OCI-LY7 (cell line): Measurements from ENCODE around the gene TTC33. TPM values are rescaled to one million over a fixed set of nuclear protein-coding genes. Genes with fewer than 3 reads are reported as not detected.

Experiments
- BruUV-seq: library from RNA; stranded (reverse); fragments of 400-500 nt; replicated peaks from 2 replicates; lab custom pipeline; 2021; lab: Mats Ljungman, UMichigan
- CTCF ChIA-PET: fragments of 300-600 bp; sonication (Branson Sonifier 250); formaldehyde crosslinking; loops from one replicate; lab custom pipeline; 2022; ENCODE audit warnings: antibody characterized with exemption; ENCODE audit not compliant: unreplicated experiment; lab: Charles Lee
- POLR2A ChIA-PET: fragments of 300-600 bp; sonication (Branson Sonifier 250); formaldehyde crosslinking; loops from one replicate; lab custom pipeline; 2022; ENCODE audit warnings: antibody characterized with exemption; lab: Charles Lee
- DNase-seq: peaks from one replicate; pipeline ENCODE4 v3.0.0-alpha.2; 2015; ENCODE audit warnings: low spot score
- H2AFZ ChIP-seq: fragments of 200-600 bp; sonication (generic), shearing (Covaris generic); 2 replicates; pipeline ENCODE4 v1.6.1; 2014; ENCODE audit warnings: mild to moderate bottlenecking, antibody characterized with exemption, low read length, moderate library complexity
- H3K27ac ChIP-seq: fragments of 200-600 bp; sonication (generic); 2 replicates; pipeline ENCODE4 v1.5.1; 2014; ENCODE audit warnings: mixed run types, low read depth, mild to moderate bottlenecking, moderate library complexity, low read length, inconsistent platforms; ENCODE audit not compliant: poor library complexity, severe bottlenecking
- H3K36me3 ChIP-seq: fragments of 200-600 bp; sonication (generic); 2 replicates; pipeline ENCODE4 v1.6.1; 2014; ENCODE audit warnings: mild to moderate bottlenecking, antibody characterized with exemption, low read length, moderate library complexity, mixed read lengths; ENCODE audit not compliant: insufficient read depth
- H3K4me1 ChIP-seq: fragments of 200-600 bp; sonication (generic); 2 replicates; pipeline ENCODE4 v1.5.1; 2014; ENCODE audit warnings: mild to moderate bottlenecking, low read length; ENCODE audit not compliant: insufficient read depth, poor library complexity, severe bottlenecking
- H3K4me2 ChIP-seq: fragments of 200-600 bp; sonication (generic); 2 replicates; pipeline ENCODE4 v1.6.1; 2014; ENCODE audit warnings: mild to moderate bottlenecking, low read length
- H3K4me3 ChIP-seq: fragments of 200-600 bp; sonication (generic); 2 replicates; pipeline ENCODE4 v1.5.1; 2014; ENCODE audit warnings: mild to moderate bottlenecking, low read depth, low read length; ENCODE audit not compliant: poor library complexity, severe bottlenecking
- H3K79me2 ChIP-seq: fragments of 200-600 bp; sonication (generic); 2 replicates; pipeline ENCODE4 v1.6.1; 2016; ENCODE audit warnings: low read depth, mild to moderate bottlenecking, low read length, moderate library complexity, mixed read lengths; ENCODE audit not compliant: insufficient read depth
- H3K9me2 ChIP-seq: fragments of 200-600 bp; sonication (generic); 2 replicates; pipeline ENCODE4 v1.6.1; 2016; ENCODE audit warnings: mild to moderate bottlenecking, low read length, mixed read lengths; ENCODE audit not compliant: insufficient read depth
- H3K9me3 ChIP-seq: fragments of 200-600 bp; sonication (generic); 2 replicates; pipeline ENCODE4 v1.6.1; 2014; ENCODE audit warnings: mild to moderate bottlenecking, mixed run types, low read length, mixed read lengths
- H4K20me1 ChIP-seq: fragments of 200-600 bp; sonication (generic); 2 replicates; pipeline ENCODE4 v1.6.1; 2014; ENCODE audit warnings: mild to moderate bottlenecking, antibody characterized with exemption, low read length, moderate library complexity, mixed read lengths; ENCODE audit not compliant: insufficient read depth
- CTCF ChIP-seq: fragments of 200-600 bp; sonication (generic); conservative IDR thresholded peaks from 2 replicates; pipeline ENCODE4 v1.5.1; 2014; ENCODE audit warnings: mild to moderate bottlenecking, antibody characterized with exemption, low read length, moderate library complexity, mixed read lengths
- EZH2phosphoT487 ChIP-seq: fragments of 200-600 bp; sonication (generic); IDR thresholded peaks from 2 replicates; pipeline ENCODE4 v1.6.1; 2018; ENCODE audit warnings: low read depth, borderline replicate concordance, mild to moderate bottlenecking, mixed run types, antibody characterized with exemption, low read length, moderate library complexity, mixed read lengths
- intact Hi-C: fragments of 100-400 bp; cut with micrococcal nuclease; formaldehyde crosslinking; loops from one replicate; pipeline ENCODE4 v1.10.0; 2022; ENCODE audit not compliant: unreplicated experiment
- total RNA-seq, 2 experiments: library from RNA; depleted of rRNA in 1 of 2; stranded (reverse); fragments of >200 nt in 1 of 2; shearing (Covaris generic) in 1 of 2; gene quantifications; 2 replicates each; pipeline ENCODE4 v1.2.3, GENCODE V29; 2014 to 2022

TTC33 gene
- total RNA-seq, 2 experiments from 2014 or later: 15.9 to 20.5 TPM

GRCh38 chr5:40477856-40478546 is 277.8 kb downstream of the TTC33 start:
- Histone ChIP-seq H4K20me1 (no peaks in the 10 kb centered on the region), H3K36me3 (no peaks in the 10 kb centered on the region), H2AFZ (no peak overlapping the region), H3K4me3 (no peak overlapping the region), H3K4me2 (no peak overlapping the region), H3K79me2 (no peaks in the 10 kb centered on the region), H3K27ac (no peak overlapping the region), H3K9me3 (no peaks in the 10 kb centered on the region), H3K4me1 (no peaks in the 10 kb centered on the region), H3K9me2 (no peaks in the 10 kb centered on the region)
- BruUV-seq: no TSS peak
- POLR2A ChIA-PET: interaction anchor here (0.5 to 1.1 kb wide), 3 partner anchors 16 to 29 kb away, joined by 3 read pairs; no protein-coding TSS in a partner anchor
- TF ChIP-seq CTCF (no peak), EZH2phosphoT487 (no peak)
- CTCF ChIA-PET: interaction anchor here (0.6 kb wide), 1 partner anchor 101 kb away, joined by 4 read pairs; no protein-coding TSS in a partner anchor
- no peak for DNase-seq
- intact Hi-C loops: no loop called here

GRCh38 chr5:40475561-40475960 is 280.2 kb downstream of the TTC33 start:
- DNase-seq: no peak
- no peaks in the 10 kb centered on the region for H3K9me3 ChIP-seq
- no peaks in the 10 kb centered on the region for H3K4me1 ChIP-seq
- no peak overlapping the region for H3K27ac ChIP-seq
- no peaks in the 10 kb centered on the region for H4K20me1 ChIP-seq
- H3K79me2 ChIP-seq: no peaks in the 10 kb centered on the region
- H3K4me2 ChIP-seq: no peak overlapping the region
- TF ChIP-seq EZH2phosphoT487 (no peak), CTCF (no peak)
- ChIA-PET CTCF (interaction anchor here (1.2 kb wide), 1 partner anchor 9 kb away, joined by 3 read pairs; no protein-coding TSS in a partner anchor), POLR2A (interaction anchor here (0.8 to 1.5 kb wide), 3 partner anchors 10 to 16 kb away, joined by 4 read pairs; no protein-coding TSS in a partner anchor)
- H3K9me2 ChIP-seq: no peaks in the 10 kb centered on the region
- no TSS peak for BruUV-seq
- H3K4me3 ChIP-seq: no peak overlapping the region
- H3K36me3 ChIP-seq: no peaks in the 10 kb centered on the region
- no peak overlapping the region for H2AFZ ChIP-seq
- intact Hi-C loops: no loop called here

DNA sequence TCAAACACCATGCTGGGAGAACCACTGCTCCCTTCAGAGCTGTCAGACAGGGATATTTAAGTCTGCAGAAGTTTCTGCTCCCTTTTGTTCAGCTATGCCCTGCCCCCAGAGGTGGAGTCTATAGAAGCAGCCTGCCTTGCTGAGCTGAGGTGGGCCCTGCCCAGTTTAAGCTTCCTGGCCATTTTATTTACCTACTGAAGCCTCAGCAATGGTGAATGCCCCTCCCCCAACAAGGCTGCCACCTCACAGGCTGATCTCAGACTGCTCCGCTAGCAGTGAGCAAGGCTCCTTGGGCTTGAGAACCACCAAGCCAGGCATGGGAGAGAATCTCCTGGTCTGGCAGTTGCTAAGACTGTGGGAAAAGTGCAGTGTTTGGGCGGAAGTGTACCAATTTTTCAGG is 281.5 kb downstream of the TTC33 start:
- DNase-seq: no peak
- no peaks in the 10 kb centered on the region for H3K9me3 ChIP-seq
- no peak for TF ChIP-seq CTCF
- TF ChIP-seq EZH2phosphoT487: no peak
- no peak overlapping the region for H2AFZ ChIP-seq
- intact Hi-C loops: no loop called here
- H3K79me2 ChIP-seq: no peaks in the 10 kb centered on the region
- BruUV-seq: no TSS peak
- CTCF ChIA-PET: no interaction called here
- no peaks in the 10 kb centered on the region for H4K20me1 ChIP-seq
- H3K9me2 ChIP-seq: no peaks in the 10 kb centered on the region
- H3K4me3 ChIP-seq: no peak overlapping the region
- H3K36me3 ChIP-seq: no peaks in the 10 kb centered on the region
- no peak overlapping the region for H3K4me2 ChIP-seq
- H3K4me1 ChIP-seq: no peaks in the 10 kb centered on the region
- no peak overlapping the region for H3K27ac ChIP-seq
- POLR2A ChIA-PET: interaction anchor here (1.4 kb wide), 1 partner anchor 14 kb away, joined by 4 read pairs; no protein-coding TSS in a partner anchor
